Measurements from ENCODE around the gene TRUB2. TPM values are rescaled to one million over a fixed set of nuclear protein-coding genes. Genes with fewer than 3 reads are reported as not detected.

TRUB2 gene
- total RNA-seq, 1 experiment from 2014 or later = 28.2 TPM

GRCh38 chr9:128321879-128322403 lies 306 bp downstream of the TRUB2 start:
- peaks cover 21% of the 10 kb centered on the region for H3K4me1 ChIP-seq (ENCODE audit: low read length)
- H3K9ac ChIP-seq (ENCODE audit: low read length) = peak overlapping the region; percentile 88
- H3K36me3 ChIP-seq (ENCODE audit: insufficient read depth, low read length) = peaks cover 2% of the 10 kb centered on the region; the same call in 1 of the 2 replicates
- DNase-seq = no peak
- peak overlapping the region; percentile 85 for H3K4me3 ChIP-seq (ENCODE audit: low read length)
- peak overlapping the region; percentile 92 for H3K4me2 ChIP-seq (ENCODE audit: low read depth, low read length, poor library complexity, severe bottlenecking)
- H3K9me3 ChIP-seq (ENCODE audit: low read length) = no peaks in the 10 kb centered on the region
- H3K9me2 ChIP-seq (replicated peaks; ENCODE audit: insufficient read depth, low read length) = no peaks in the 10 kb centered on the region
- peak overlapping the region; percentile 94 for H2AFZ ChIP-seq (ENCODE audit: low read length)
- H4K20me1 ChIP-seq (ENCODE audit: insufficient read depth, low read depth, low read length) = no peaks in the 10 kb centered on the region
- peaks cover 43% of the 10 kb centered on the region for H3K79me2 ChIP-seq (ENCODE audit: low read length)
- H3K27me3 ChIP-seq (ENCODE audit: low read length) = no peaks in the 10 kb centered on the region
- H3K27ac ChIP-seq (ENCODE audit: low read length) = no peak overlapping the region

- Histone ChIP-seq H3K9me3 (ENCODE audit: low read length) (no peaks in the 10 kb centered on the region), H3K9me2 (replicated peaks; ENCODE audit: insufficient read depth, low read length) (no peaks in the 10 kb centered on the region), H3K9ac (ENCODE audit: low read length) (peak overlapping the region; percentile 88), H3K27me3 (ENCODE audit: low read length) (no peaks in the 10 kb centered on the region), H4K20me1 (ENCODE audit: insufficient read depth, low read depth, low read length) (no peaks in the 10 kb centered on the region), H3K4me1 (ENCODE audit: low read length) (peaks cover 21% of the 10 kb centered on the region), H3K27ac (ENCODE audit: low read length) (no peak overlapping the region), H3K79me2 (ENCODE audit: low read length) (peaks cover 43% of the 10 kb centered on the region), H3K36me3 (ENCODE audit: insufficient read depth, low read length) (peaks cover 7% of the 10 kb centered on the region; the same call in 1 of the 2 replicates), H3K4me2 (ENCODE audit: low read depth, low read length, poor library complexity, severe bottlenecking) (peak overlapping the region; percentile 92), H2AFZ (ENCODE audit: low read length) (no peak overlapping the region), H3K4me3 (ENCODE audit: low read length) (peak overlapping the region; percentile 85)
- no peak for DNase-seq
Observed at GRCh38 chr9:128321343-128321742, 904 bp downstream of the TRUB2 start.

DNA sequence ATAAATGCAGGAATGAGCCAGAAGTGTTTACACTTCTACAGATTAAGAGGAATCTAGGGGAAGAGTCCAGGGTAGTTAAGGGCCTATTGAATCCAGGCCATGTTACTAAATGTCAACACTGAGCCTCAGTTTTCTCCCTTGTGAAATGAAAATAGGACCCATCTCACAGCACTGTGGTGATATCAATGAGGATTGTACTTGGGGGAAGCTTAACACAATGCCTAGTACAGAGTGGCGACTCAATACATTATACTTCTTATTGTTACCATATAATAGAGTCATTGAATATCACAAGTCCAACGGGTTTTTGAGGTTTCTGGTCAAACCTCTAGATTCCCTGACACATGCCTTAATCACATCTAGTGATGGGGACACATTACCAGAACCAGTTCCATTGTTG lies 4.6 kb downstream of the TRUB2 start:
- Histone ChIP-seq H3K9me3 (ENCODE audit: low read length) (no peaks in the 10 kb centered on the region), H3K4me2 (ENCODE audit: low read depth, low read length, poor library complexity, severe bottlenecking) (no peak overlapping the region), H3K4me3 (ENCODE audit: low read length) (no peak overlapping the region), H3K4me1 (ENCODE audit: low read length) (peaks cover 9% of the 10 kb centered on the region), H3K36me3 (ENCODE audit: insufficient read depth, low read length) (peaks cover 10% of the 10 kb centered on the region; the same call in 1 of the 2 replicates), H3K27ac (ENCODE audit: low read length) (no peak overlapping the region), H4K20me1 (ENCODE audit: insufficient read depth, low read depth, low read length) (no peaks in the 10 kb centered on the region), H3K27me3 (ENCODE audit: low read length) (no peaks in the 10 kb centered on the region), H3K9me2 (replicated peaks; ENCODE audit: insufficient read depth, low read length) (no peaks in the 10 kb centered on the region), H2AFZ (ENCODE audit: low read length) (no peak overlapping the region), H3K79me2 (ENCODE audit: low read length) (peaks cover 14% of the 10 kb centered on the region), H3K9ac (ENCODE audit: low read length) (no peak overlapping the region)
- no peak for DNase-seq

DNA sequence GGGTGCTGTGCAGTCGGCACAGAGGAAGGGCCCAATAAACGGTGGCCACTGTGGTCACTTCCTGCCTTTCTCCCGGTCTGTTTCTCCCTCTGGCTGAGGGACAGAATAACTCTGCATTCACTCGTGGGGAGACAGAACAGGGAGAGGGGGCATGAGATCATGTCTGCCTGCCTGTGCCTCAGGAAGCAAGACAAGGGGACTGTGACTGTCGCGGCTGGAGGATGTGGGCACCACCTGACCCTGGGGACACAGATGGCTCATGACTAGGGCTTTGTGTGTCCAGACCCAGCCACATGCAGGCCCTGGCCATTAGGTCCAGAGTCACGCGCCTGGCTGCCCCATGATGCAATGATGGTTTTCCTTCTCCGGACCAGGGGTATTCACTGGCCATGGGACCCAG lies 5.8 kb downstream of the TRUB2 start:
- H3K4me3 ChIP-seq (ENCODE audit: low read length) = no peak overlapping the region
- H3K9me2 ChIP-seq (replicated peaks; ENCODE audit: insufficient read depth, low read length) = no peaks in the 10 kb centered on the region
- no peaks in the 10 kb centered on the region for H3K27me3 ChIP-seq (ENCODE audit: low read length)
- peaks cover 10% of the 10 kb centered on the region; the same call in 1 of the 2 replicates for H3K36me3 ChIP-seq (ENCODE audit: insufficient read depth, low read length)
- no peak for DNase-seq
- H2AFZ ChIP-seq (ENCODE audit: low read length) = no peak overlapping the region
- no peak overlapping the region for H3K9ac ChIP-seq (ENCODE audit: low read length)
- H3K27ac ChIP-seq (ENCODE audit: low read length) = no peak overlapping the region
- peaks cover 6% of the 10 kb centered on the region for H3K79me2 ChIP-seq (ENCODE audit: low read length)
- no peaks in the 10 kb centered on the region for H3K9me3 ChIP-seq (ENCODE audit: low read length)
- no peak overlapping the region for H3K4me2 ChIP-seq (ENCODE audit: low read depth, low read length, poor library complexity, severe bottlenecking)
- no peaks in the 10 kb centered on the region for H4K20me1 ChIP-seq (ENCODE audit: insufficient read depth, low read depth, low read length)
- H3K4me1 ChIP-seq (ENCODE audit: low read length) = peaks cover 5% of the 10 kb centered on the region

GRCh38 chr9:128314697-128315096 lies 7.5 kb downstream of the TRUB2 start:
- Histone ChIP-seq H3K9ac (ENCODE audit: low read length) (no peak overlapping the region), H3K9me3 (ENCODE audit: low read length) (no peaks in the 10 kb centered on the region), H3K9me2 (replicated peaks; ENCODE audit: insufficient read depth, low read length) (no peaks in the 10 kb centered on the region), H2AFZ (ENCODE audit: low read length) (no peak overlapping the region), H3K36me3 (ENCODE audit: insufficient read depth, low read length) (peaks cover 13% of the 10 kb centered on the region; the same call in 1 of the 2 replicates), H3K27me3 (ENCODE audit: low read length) (no peaks in the 10 kb centered on the region), H4K20me1 (ENCODE audit: insufficient read depth, low read depth, low read length) (no peaks in the 10 kb centered on the region), H3K4me2 (ENCODE audit: low read depth, low read length, poor library complexity, severe bottlenecking) (no peak overlapping the region), H3K4me1 (ENCODE audit: low read length) (no peaks in the 10 kb centered on the region), H3K79me2 (ENCODE audit: low read length) (no peaks in the 10 kb centered on the region), H3K4me3 (ENCODE audit: low read length) (no peak overlapping the region), H3K27ac (ENCODE audit: low read length) (no peak overlapping the region)
- DNase-seq = no peak

GRCh38 chr9:128310461-128310860 lies 11.8 kb downstream of the TRUB2 start:
- no peaks in the 10 kb centered on the region for H3K79me2 ChIP-seq (ENCODE audit: low read length)
- no peak overlapping the region for H3K4me3 ChIP-seq (ENCODE audit: low read length)
- peaks cover 17% of the 10 kb centered on the region; the same call in 1 of the 2 replicates for H3K36me3 ChIP-seq (ENCODE audit: insufficient read depth, low read length)
- DNase-seq = no peak
- H3K9me3 ChIP-seq (ENCODE audit: low read length) = no peaks in the 10 kb centered on the region
- H3K4me1 ChIP-seq (ENCODE audit: low read length) = no peaks in the 10 kb centered on the region
- H3K27me3 ChIP-seq (ENCODE audit: low read length) = no peaks in the 10 kb centered on the region
- H3K9me2 ChIP-seq (replicated peaks; ENCODE audit: insufficient read depth, low read length) = no peaks in the 10 kb centered on the region
- H2AFZ ChIP-seq (ENCODE audit: low read length) = no peak overlapping the region
- H3K9ac ChIP-seq (ENCODE audit: low read length) = no peak overlapping the region
- no peaks in the 10 kb centered on the region for H4K20me1 ChIP-seq (ENCODE audit: insufficient read depth, low read depth, low read length)
- H3K4me2 ChIP-seq (ENCODE audit: low read depth, low read length, poor library complexity, severe bottlenecking) = no peak overlapping the region
- no peak overlapping the region for H3K27ac ChIP-seq (ENCODE audit: low read length)

- Histone ChIP-seq H3K27me3 (ENCODE audit: low read length) (no peaks in the 10 kb centered on the region), H2AFZ (ENCODE audit: low read length) (no peak overlapping the region), H3K4me1 (ENCODE audit: low read length) (no peaks in the 10 kb centered on the region), H4K20me1 (ENCODE audit: insufficient read depth, low read depth, low read length) (no peaks in the 10 kb centered on the region), H3K27ac (ENCODE audit: low read length) (no peak overlapping the region), H3K9me3 (ENCODE audit: low read length) (no peaks in the 10 kb centered on the region), H3K79me2 (ENCODE audit: low read length) (no peaks in the 10 kb centered on the region), H3K36me3 (ENCODE audit: insufficient read depth, low read length) (peaks cover 12% of the 10 kb centered on the region; the same call in 1 of the 2 replicates), H3K9me2 (replicated peaks; ENCODE audit: insufficient read depth, low read length) (no peaks in the 10 kb centered on the region), H3K4me3 (ENCODE audit: low read length) (no peak overlapping the region), H3K4me2 (ENCODE audit: low read depth, low read length, poor library complexity, severe bottlenecking) (no peak overlapping the region), H3K9ac (ENCODE audit: low read length) (no peak overlapping the region)
- no peak for DNase-seq
Observed at GRCh38 chr9:128309551-128309950, 12.7 kb downstream of the TRUB2 start.

DNA sequence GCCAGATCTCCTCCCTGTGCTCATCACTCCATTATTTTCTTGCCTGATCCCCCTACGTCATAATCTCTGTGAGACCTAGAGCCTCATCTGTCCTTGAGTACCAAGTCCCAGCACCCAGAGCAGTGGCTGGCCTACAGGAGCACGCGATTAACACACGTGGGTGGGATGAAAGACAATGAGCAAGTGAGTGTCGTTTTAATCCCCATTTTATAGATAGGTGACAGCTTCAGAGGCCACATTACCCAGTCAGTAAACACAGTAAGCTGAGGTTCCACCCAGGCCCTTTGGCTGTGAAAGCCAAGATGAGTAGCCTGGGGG lies 17.3 kb downstream of the TRUB2 start:
- H3K79me2 ChIP-seq (ENCODE audit: low read length) = no peaks in the 10 kb centered on the region
- H3K9ac ChIP-seq (ENCODE audit: low read length) = no peak overlapping the region
- no peak for DNase-seq
- H3K27ac ChIP-seq (ENCODE audit: low read length) = no peak overlapping the region
- peaks cover 11% of the 10 kb centered on the region; the same call in 1 of the 2 replicates for H3K36me3 ChIP-seq (ENCODE audit: insufficient read depth, low read length)
- no peaks in the 10 kb centered on the region for H3K9me3 ChIP-seq (ENCODE audit: low read length)
- no peaks in the 10 kb centered on the region for H3K4me1 ChIP-seq (ENCODE audit: low read length)
- no peak overlapping the region for H3K4me3 ChIP-seq (ENCODE audit: low read length)
- H2AFZ ChIP-seq (ENCODE audit: low read length) = no peak overlapping the region
- no peaks in the 10 kb centered on the region for H3K27me3 ChIP-seq (ENCODE audit: low read length)
- no peaks in the 10 kb centered on the region for H4K20me1 ChIP-seq (ENCODE audit: insufficient read depth, low read depth, low read length)
- H3K9me2 ChIP-seq (replicated peaks; ENCODE audit: insufficient read depth, low read length) = no peaks in the 10 kb centered on the region
- no peak overlapping the region for H3K4me2 ChIP-seq (ENCODE audit: low read depth, low read length, poor library complexity, severe bottlenecking)
